ENCODE data around the gene SLC13A4. TPM values are rescaled to one million over a fixed set of nuclear protein-coding genes. Genes with fewer than 3 reads are reported as not detected.
"Not testable (repeated sequence)": the region's sequence is repeated elsewhere in the genome, so short reads cannot be mapped to it uniquely, and the experiment has no call there.

Gene SLC13A4, protein sequence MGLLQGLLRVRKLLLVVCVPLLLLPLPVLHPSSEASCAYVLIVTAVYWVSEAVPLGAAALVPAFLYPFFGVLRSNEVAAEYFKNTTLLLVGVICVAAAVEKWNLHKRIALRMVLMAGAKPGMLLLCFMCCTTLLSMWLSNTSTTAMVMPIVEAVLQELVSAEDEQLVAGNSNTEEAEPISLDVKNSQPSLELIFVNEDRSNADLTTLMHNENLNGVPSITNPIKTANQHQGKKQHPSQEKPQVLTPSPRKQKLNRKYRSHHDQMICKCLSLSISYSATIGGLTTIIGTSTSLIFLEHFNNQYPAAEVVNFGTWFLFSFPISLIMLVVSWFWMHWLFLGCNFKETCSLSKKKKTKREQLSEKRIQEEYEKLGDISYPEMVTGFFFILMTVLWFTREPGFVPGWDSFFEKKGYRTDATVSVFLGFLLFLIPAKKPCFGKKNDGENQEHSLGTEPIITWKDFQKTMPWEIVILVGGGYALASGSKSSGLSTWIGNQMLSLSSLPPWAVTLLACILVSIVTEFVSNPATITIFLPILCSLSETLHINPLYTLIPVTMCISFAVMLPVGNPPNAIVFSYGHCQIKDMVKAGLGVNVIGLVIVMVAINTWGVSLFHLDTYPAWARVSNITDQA
- 0.99 TPM for polyA plus RNA-seq (2013)

DNA sequence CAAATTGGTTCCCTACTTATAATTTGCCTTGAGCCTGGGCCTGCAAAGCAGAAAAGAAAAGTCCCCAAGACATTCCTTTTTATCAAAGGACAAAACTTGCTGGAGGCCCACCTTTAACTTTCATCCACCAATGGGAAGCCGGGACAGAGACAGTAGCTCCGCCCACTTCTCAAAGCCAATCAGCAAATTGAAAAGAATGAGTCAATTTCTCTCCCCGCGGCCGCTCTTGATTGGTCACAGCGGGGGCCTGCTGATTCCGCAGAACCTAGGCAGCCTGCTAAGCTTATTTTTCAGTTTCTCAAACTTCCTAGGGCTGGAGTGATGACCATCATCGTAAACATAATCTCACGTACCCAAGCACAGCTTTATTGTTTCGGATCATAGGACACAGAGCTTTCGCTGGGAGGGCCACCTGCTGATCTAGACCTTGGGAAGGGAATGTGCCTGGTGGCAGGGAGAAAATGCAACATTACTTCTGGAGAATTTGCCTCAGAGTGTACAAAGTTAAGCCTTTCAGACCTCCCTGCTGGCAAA lies at the start of gene SLC13A4:
Gene SLC13A4, minus strand, starts transcription at position 51 of the 534 bp plus-strand sequence. CDS start 690 bp downstream, outside the sequence.
- 94% methylated on average over 11 of the region's 11 CpGs for WGBS (ENCODE audit: insufficient coverage)
- H3K4me3 ChIP-seq (ENCODE audit: control insufficient read depth in 1 of 7, extremely low read depth in 1 of 7, insufficient read depth in 4 of 7, low read depth in 2 of 7, low read length in 6 of 7): no peak within 1 kb of the TSS
- no peaks in the 10 kb centered on the region for H3K9me3 ChIP-seq (ENCODE audit: control extremely low read depth in 1 of 5, control insufficient read depth in 4 of 5, insufficient read depth in 2 of 5, low read depth in 1 of 5, low read length in 4 of 5)
- ChIA-PET POLR2A (interaction anchor here (0.6 kb wide), 2 partner anchors 486 to 653 kb away, joined by 3 read pairs; no protein-coding TSS in a partner anchor), CTCF (no interaction called here)
- no peaks in the 10 kb centered on the region for H3K36me3 ChIP-seq (ENCODE audit: control insufficient read depth in 4 of 4, insufficient read depth in 4 of 4, low read length in 3 of 4)
- no peaks in the 10 kb centered on the region for H3K27me3 ChIP-seq (replicated peaks in 2 of 5; ENCODE audit: control insufficient read depth in 4 of 5, insufficient read depth in 5 of 5, low read length in 4 of 5)
- H3K27ac ChIP-seq (ENCODE audit: insufficient read depth in 1 of 2, low read depth in 1 of 2, low read length in 2 of 2, poor library complexity in 1 of 2, severe bottlenecking in 2 of 2): no peak within 1 kb of the TSS
- no peak for DNase-seq
- peaks cover 0 to 3% (median 1%) of the 10 kb centered on the region in 4 experiments for H3K4me1 ChIP-seq (ENCODE audit: control extremely low read depth in 1 of 4, control insufficient read depth in 4 of 4, insufficient read depth in 4 of 4, low read length in 3 of 4)

DNA sequence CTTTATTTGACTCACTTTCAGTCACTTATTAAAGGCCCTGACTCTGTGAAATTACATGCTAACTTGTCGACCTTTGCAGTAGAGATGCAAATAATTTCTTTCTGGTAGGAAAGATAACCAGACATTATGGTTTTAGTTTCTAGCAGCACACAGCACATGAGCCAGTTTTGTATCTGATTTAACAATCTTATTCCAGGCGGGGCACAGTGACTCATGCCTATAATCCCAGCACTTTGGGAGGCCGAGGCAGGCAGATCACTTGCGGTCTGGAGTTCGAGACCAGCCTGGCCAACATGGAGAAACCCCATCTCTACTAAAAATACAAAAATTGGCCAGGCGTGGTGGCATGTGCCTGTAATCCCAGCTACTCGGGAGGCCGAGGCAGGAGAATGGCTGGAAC lies 47.9 kb upstream of the SLC13A4 start:
- H3K4me1 ChIP-seq (ENCODE audit: control extremely low read depth in 1 of 4, control insufficient read depth in 4 of 4, insufficient read depth in 4 of 4, low read length in 3 of 4); POLR2A ChIA-PET; H3K27ac ChIP-seq (ENCODE audit: insufficient read depth in 1 of 2, low read depth in 1 of 2, low read length in 2 of 2, poor library complexity in 1 of 2, severe bottlenecking in 2 of 2); H3K36me3 ChIP-seq (ENCODE audit: control insufficient read depth in 4 of 4, insufficient read depth in 4 of 4, low read length in 3 of 4); H3K9me3 ChIP-seq (ENCODE audit: control extremely low read depth in 1 of 5, control insufficient read depth in 4 of 5, insufficient read depth in 2 of 5, low read depth in 1 of 5, low read length in 4 of 5); H3K27me3 ChIP-seq (replicated peaks in 2 of 5; ENCODE audit: control insufficient read depth in 4 of 5, insufficient read depth in 5 of 5, low read length in 4 of 5); DNase-seq; H3K4me3 ChIP-seq (ENCODE audit: control insufficient read depth in 1 of 7, extremely low read depth in 1 of 7, insufficient read depth in 4 of 7, low read depth in 2 of 7, low read length in 6 of 7); CTCF ChIA-PET: not testable (repeated sequence)
- WGBS (ENCODE audit: insufficient coverage): 100% methylated on average over 4 of the region's 8 CpGs

DNA sequence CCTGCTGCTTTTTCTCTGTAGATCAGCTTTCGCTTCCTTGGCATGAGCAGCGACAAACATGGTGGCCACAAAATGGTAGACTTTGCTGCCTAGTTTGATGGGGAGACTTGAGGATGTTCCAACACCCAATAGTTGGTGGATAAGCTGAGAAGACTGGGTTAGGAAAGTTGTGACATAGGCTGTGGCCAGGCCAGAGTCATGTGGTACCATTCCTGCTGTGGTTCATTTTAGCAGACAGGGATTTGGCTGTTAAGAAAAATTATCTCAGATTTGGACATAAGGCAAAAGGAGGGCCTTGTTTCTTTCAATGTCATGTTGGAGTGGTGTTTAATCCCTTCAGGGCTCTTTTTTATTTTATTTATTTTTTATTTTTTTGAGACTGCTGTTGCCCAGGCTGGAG lies 47.2 kb upstream of the SLC13A4 start:
- no peaks in the 10 kb centered on the region for H3K36me3 ChIP-seq (ENCODE audit: control insufficient read depth in 4 of 4, insufficient read depth in 4 of 4, low read length in 3 of 4)
- no peaks in the 10 kb centered on the region for H3K27me3 ChIP-seq (replicated peaks in 2 of 5; ENCODE audit: control insufficient read depth in 4 of 5, insufficient read depth in 5 of 5, low read length in 4 of 5)
- DNase-seq: no peak
- ChIA-PET CTCF (interaction anchor here (0.5 kb wide), 1 partner anchor 10 kb away, joined by 3 read pairs; no protein-coding TSS in a partner anchor), POLR2A (no interaction called here)
- peaks cover 0 to 4% (median 2%) of the 10 kb centered on the region in 5 experiments for H3K9me3 ChIP-seq (ENCODE audit: control extremely low read depth in 1 of 5, control insufficient read depth in 4 of 5, insufficient read depth in 2 of 5, low read depth in 1 of 5, low read length in 4 of 5)
- H3K4me1 ChIP-seq (ENCODE audit: control extremely low read depth in 1 of 4, control insufficient read depth in 4 of 4, insufficient read depth in 4 of 4, low read length in 3 of 4): no peaks in the 10 kb centered on the region
- no peak overlapping the region for H3K4me3 ChIP-seq (ENCODE audit: control insufficient read depth in 1 of 7, extremely low read depth in 1 of 7, insufficient read depth in 4 of 7, low read depth in 2 of 7, low read length in 6 of 7)
- no CpG with 5 or more reads among the region's 2 CpGs for WGBS (ENCODE audit: insufficient coverage)
- H3K27ac ChIP-seq (ENCODE audit: insufficient read depth in 1 of 2, low read depth in 1 of 2, low read length in 2 of 2, poor library complexity in 1 of 2, severe bottlenecking in 2 of 2): no peak overlapping the region

DNA sequence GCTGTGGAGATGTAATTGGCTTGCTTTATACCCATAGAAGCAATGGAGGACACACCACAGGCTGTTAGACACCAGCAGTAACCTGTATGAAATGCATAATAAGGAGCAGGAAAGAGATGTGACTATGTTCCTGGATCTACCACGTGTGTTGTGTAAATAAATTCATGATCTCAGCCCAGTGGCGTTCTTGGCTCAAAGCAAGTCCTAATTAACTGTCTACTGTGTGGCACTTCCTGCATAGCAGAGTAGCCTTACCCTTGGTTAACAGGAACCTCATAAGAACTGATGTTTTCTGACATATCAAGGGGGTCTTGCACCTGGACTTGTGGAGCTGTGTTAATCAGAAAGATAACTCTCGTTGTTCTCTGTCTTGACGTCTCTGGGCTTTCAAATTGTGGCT lies 46.3 kb upstream of the SLC13A4 start:
- no peak for DNase-seq
- no peak overlapping the region for H3K4me3 ChIP-seq (ENCODE audit: control insufficient read depth in 1 of 7, extremely low read depth in 1 of 7, insufficient read depth in 4 of 7, low read depth in 2 of 7, low read length in 6 of 7)
- no peaks in the 10 kb centered on the region for H3K4me1 ChIP-seq (ENCODE audit: control extremely low read depth in 1 of 4, control insufficient read depth in 4 of 4, insufficient read depth in 4 of 4, low read length in 3 of 4)
- H3K36me3 ChIP-seq (ENCODE audit: control insufficient read depth in 4 of 4, insufficient read depth in 4 of 4, low read length in 3 of 4): no peaks in the 10 kb centered on the region
- H3K27me3 ChIP-seq (replicated peaks in 2 of 5; ENCODE audit: control insufficient read depth in 4 of 5, insufficient read depth in 5 of 5, low read length in 4 of 5): no peaks in the 10 kb centered on the region
- CTCF ChIA-PET: no interaction called here
- H3K27ac ChIP-seq (ENCODE audit: insufficient read depth in 1 of 2, low read depth in 1 of 2, low read length in 2 of 2, poor library complexity in 1 of 2, severe bottlenecking in 2 of 2): no peak overlapping the region
- H3K9me3 ChIP-seq (ENCODE audit: control extremely low read depth in 1 of 5, control insufficient read depth in 4 of 5, insufficient read depth in 2 of 5, low read depth in 1 of 5, low read length in 4 of 5): peaks cover 0 to 4% (median 2%) of the 10 kb centered on the region in 5 experiments
- POLR2A ChIA-PET: no interaction called here
- 81% methylated on average over 4 of the region's 4 CpGs for WGBS (ENCODE audit: insufficient coverage)

DNA sequence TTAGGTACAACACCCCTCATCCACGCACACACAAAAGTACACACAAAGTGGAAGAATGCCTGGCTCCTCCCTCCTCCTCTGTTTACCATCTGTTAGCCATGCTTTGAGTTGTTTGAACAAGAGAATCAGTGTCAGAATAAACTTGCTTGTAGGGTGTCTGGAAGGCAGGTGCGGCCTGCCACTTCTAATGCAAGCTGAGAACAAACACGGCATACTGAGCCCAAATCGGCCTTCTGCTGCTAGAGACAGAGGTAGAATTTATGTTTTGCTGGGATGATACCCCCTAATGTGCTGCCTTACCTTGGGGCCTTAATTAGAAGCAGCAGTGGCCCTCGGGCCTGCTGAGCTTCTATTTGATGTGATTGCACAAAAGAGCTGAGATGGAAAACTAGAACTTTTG lies 45.5 kb upstream of the SLC13A4 start:
- no peaks in the 10 kb centered on the region for H3K36me3 ChIP-seq (ENCODE audit: control insufficient read depth in 4 of 4, insufficient read depth in 4 of 4, low read length in 3 of 4)
- 95% methylated on average over 4 of the region's 5 CpGs for WGBS (ENCODE audit: insufficient coverage)
- no peaks in the 10 kb centered on the region for H3K4me1 ChIP-seq (ENCODE audit: control extremely low read depth in 1 of 4, control insufficient read depth in 4 of 4, insufficient read depth in 4 of 4, low read length in 3 of 4)
- no peak overlapping the region for H3K27ac ChIP-seq (ENCODE audit: insufficient read depth in 1 of 2, low read depth in 1 of 2, low read length in 2 of 2, poor library complexity in 1 of 2, severe bottlenecking in 2 of 2)
- ChIA-PET CTCF (no interaction called here), POLR2A (interaction anchor here (0.7 kb wide), 1 partner anchor 139 kb away, joined by 3 read pairs; no protein-coding TSS in a partner anchor)
- peaks cover 0 to 1% (median 0%) of the 10 kb centered on the region in 5 experiments for H3K27me3 ChIP-seq (replicated peaks in 2 of 5; ENCODE audit: control insufficient read depth in 4 of 5, insufficient read depth in 5 of 5, low read length in 4 of 5)
- no peak for DNase-seq
- peaks cover 0 to 4% (median 2%) of the 10 kb centered on the region in 5 experiments for H3K9me3 ChIP-seq (ENCODE audit: control extremely low read depth in 1 of 5, control insufficient read depth in 4 of 5, insufficient read depth in 2 of 5, low read depth in 1 of 5, low read length in 4 of 5)
- H3K4me3 ChIP-seq (ENCODE audit: control insufficient read depth in 1 of 7, extremely low read depth in 1 of 7, insufficient read depth in 4 of 7, low read depth in 2 of 7, low read length in 6 of 7): no peak overlapping the region

DNA sequence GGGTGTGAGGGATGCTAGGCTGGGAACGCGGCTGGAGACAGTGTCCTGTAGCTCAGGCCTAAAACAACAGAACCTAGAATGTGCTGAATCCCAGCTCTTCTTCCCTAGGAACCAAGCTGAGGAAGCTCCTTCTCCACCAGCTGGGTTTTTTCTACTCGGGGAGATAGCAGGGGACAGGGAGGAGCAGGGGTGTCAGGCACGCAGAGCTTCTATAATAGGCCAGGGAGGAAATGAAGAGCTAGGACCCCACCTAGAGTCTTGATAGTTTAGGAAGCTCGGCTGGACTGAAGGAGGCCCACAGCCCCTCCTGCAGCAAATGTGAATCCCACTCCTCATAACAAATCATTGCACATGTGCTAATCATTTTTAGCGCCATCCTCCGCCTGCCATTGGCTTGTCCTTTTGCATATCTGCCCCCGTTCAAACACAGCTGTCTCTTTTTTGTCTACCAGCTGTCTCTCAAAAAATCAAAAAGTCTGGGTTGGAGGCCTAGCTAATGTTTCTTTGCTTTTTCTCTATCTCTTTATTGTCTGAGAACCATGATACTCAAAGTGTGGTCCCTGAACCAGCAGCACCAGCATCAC lies 44.7 kb upstream of the SLC13A4 start:
- 93% methylated on average over 6 of the region's 8 CpGs for WGBS (ENCODE audit: insufficient coverage)
- H3K27me3 ChIP-seq (replicated peaks in 2 of 5; ENCODE audit: control insufficient read depth in 4 of 5, insufficient read depth in 5 of 5, low read length in 4 of 5): peaks cover 0 to 3% (median 0%) of the 10 kb centered on the region in 5 experiments
- H3K4me3 ChIP-seq (ENCODE audit: control insufficient read depth in 1 of 7, extremely low read depth in 1 of 7, insufficient read depth in 4 of 7, low read depth in 2 of 7, low read length in 6 of 7): no peak overlapping the region
- H3K36me3 ChIP-seq (ENCODE audit: control insufficient read depth in 4 of 4, insufficient read depth in 4 of 4, low read length in 3 of 4): no peaks in the 10 kb centered on the region
- H3K4me1 ChIP-seq (ENCODE audit: control extremely low read depth in 1 of 4, control insufficient read depth in 4 of 4, insufficient read depth in 4 of 4, low read length in 3 of 4): no peaks in the 10 kb centered on the region
- POLR2A ChIA-PET: no interaction called here
- CTCF ChIA-PET: no interaction called here
- DNase-seq: no peak
- H3K9me3 ChIP-seq (ENCODE audit: control extremely low read depth in 1 of 5, control insufficient read depth in 4 of 5, insufficient read depth in 2 of 5, low read depth in 1 of 5, low read length in 4 of 5): no peaks in the 10 kb centered on the region
- no peak overlapping the region for H3K27ac ChIP-seq (ENCODE audit: insufficient read depth in 1 of 2, low read depth in 1 of 2, low read length in 2 of 2, poor library complexity in 1 of 2, severe bottlenecking in 2 of 2)

All from common myeloid progenitor, CD34-positive (primary cell).